HG03354 (cell line): ENCODE measurements around the gene CFB.

ENCODE experiments used
- ATAC-seq: cut with Tn5 transposase; IDR thresholded peaks from one replicate; pipeline ENCODE4 v1.9.1; 2021; ENCODE audit warnings: mild to moderate bottlenecking; ENCODE audit not compliant: unreplicated experiment, poor library complexity, severe bottlenecking

CFB gene

GRCh38 chr6:31947070-31947675 is 1.3 kb downstream of the CFB start:
- no peak for ATAC-seq

DNA sequence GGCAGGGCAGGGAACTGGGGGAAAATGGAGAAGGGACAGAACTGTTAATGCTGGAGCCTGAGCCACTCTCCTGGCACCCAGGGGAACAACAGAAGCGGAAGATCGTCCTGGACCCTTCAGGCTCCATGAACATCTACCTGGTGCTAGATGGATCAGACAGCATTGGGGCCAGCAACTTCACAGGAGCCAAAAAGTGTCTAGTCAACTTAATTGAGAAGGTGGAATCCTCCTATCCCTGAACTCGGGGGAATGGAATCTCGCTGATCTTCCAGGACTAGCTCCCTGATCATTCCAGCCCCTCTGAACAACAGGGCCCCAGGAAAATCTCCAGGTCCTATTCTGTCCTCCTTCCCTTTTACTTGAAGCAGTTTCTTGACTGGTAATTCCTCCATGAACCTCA is 2.0 kb downstream of the CFB start:
- ATAC-seq: no peak

- no peak for ATAC-seq
Observed at GRCh38 chr6:31948306-31948705, 2.4 kb downstream of the CFB start.

DNA sequence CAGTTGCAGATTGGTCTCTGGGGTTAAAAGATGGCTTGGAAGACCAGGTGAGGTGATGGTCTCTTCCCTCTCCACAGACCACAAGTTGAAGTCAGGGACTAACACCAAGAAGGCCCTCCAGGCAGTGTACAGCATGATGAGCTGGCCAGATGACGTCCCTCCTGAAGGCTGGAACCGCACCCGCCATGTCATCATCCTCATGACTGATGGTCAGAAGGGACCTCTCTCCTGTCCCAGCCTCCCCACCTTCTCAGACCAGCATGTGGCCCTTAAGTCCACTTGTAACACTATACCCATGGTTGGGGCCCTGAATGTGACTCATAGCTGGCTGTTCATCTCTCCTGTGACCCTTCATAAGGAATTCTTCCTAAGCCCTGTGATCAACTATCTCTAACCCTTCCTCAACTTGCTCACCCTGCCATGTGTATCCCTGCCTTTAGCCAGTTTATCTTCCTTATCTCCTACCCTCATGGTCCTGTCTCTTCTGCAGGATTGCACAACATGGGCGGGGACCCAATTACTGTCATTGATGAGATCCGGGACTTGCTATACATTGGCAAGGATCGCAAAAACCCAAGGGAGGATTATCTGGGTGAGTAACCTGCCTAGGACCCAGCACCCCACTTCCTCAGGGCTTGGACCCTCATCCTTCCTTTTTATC is 3.0 kb downstream of the CFB start:
- no peak for ATAC-seq

DNA sequence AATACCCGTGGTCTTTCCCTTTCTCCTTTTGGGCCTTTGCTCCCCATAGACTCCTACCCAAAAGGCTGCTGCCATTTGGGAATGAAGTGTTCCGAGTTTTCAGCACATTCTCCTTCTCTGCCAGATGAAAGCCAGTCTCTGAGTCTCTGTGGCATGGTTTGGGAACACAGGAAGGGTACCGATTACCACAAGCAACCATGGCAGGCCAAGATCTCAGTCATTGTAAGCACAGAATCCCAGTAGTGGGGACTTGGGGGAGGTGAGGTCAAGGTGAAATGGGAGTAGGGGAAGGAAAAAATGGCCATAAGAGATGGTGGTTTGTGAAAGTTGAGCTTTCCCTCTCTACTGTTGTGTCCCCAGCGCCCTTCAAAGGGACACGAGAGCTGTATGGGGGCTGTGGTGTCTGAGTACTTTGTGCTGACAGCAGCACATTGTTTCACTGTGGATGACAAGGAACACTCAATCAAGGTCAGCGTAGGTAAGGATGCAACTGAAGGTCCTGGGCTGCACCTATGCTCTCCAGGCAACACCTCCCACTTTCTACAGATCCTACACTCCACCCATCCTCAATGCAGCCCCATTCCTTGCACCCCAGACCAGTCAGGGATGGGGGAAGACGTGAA is 4.1 kb downstream of the CFB start:
- ATAC-seq: no peak

DNA sequence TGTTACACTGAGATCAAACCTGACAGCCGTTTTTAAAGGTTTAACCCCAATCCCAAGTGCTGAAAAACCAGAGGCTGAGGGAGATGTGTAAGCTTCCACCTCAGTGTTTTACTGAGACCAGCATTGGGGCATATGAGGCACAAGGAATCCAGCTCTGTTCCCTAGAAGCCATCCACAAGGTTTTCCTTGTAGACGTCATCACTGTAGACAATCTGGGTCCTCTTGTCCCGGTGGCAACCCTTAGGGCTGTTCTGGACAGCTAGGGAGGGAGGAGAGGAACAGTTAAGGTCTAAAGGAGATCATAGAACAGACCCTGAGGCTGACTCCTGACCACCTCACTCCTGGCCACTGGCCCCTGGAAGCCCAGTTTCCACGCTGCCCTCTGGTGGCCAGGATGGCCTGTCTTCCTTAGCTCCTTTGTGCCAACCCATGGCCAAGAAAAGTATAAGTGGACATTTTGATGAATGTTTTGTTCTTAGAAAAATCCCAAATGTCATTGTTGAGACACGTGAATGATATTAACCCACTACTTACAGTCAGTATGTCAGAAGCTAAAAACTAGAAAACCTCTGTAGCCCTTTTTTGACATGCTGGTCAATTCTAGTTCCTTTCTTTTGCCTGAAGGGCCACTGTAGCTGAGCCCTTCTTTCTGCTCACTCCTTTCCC is 6.4 kb downstream of the CFB start:
- no peak for ATAC-seq

DNA sequence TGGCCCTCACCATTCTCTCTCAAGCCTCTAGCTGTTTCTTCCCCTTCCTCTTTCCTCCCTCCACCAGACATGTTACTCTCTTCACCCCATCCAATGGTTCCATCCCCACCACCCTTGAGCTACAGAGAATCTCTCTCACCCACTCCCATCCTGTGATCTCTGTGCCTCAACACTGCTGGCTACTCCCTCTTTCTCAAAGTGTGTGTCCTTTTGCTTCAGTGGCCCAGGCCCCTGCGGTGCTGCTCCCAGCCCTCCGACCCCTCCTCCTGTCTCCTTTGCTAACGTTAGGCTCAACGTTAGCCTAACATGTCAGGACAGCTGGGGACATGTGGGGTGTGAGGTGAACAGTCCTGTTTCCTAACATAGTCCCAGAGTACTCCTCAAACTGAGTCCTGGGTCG is 7.0 kb downstream of the CFB start:
- no peak for ATAC-seq

- no peak for ATAC-seq
Observed at GRCh38 chr6:31954511-31954910, 8.6 kb downstream of the CFB start.

- no peak for ATAC-seq
Observed at GRCh38 chr6:31956796-31957195, 10.9 kb downstream of the CFB start.

- peak; percentile 11 for ATAC-seq
Observed at GRCh38 chr6:31958412-31958740, 12.5 kb downstream of the CFB start.

DNA sequence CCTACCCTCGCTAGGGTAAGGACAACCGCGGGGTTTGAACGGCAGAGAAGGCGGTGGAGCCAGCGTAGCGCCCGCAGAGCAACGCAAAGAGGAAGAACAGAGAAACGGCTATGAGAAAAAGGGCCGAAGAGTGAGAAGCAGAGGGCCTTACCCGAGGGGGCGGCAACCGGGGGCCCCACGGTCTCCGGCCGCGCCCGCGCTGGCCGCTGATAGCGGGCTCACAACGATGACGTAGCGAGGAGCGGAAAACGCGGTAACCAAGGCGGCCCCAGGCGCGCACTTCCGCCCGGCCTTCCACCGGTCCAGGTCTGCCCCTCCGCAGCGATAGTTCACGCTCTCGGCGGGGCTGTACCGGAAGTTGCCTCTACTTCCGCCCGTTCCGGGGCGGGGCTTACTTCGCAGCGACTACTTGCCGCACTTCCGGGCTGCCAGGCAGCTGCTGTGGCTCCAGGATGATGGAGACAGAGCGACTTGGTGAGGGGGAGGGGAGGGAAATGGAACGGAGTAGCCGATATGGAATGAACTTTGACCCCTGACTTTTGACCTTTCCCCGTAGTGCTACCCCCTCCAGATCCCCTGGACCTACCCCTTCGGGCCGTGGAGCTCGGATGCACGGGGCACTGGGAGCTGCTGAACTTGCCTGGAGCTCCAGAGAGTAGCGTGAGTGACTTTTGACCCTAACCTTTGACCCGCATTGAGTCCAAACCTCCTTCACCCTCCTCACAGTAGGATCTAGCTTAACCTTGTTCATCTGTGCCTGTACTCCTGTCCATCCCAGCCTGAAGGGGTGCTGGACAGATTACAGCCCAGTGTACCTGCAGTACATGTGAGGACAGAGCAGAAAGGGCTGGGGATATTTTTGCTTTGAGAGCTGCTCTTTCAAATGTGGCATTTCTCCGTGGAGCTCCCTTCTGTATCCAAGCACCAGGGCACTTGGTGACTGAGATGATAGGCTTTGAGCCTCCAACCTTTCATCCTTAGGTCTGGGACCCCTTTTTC is 13.1 kb downstream of the CFB start, which contains the start of the genes NELFE and SKIC2:
Gene NELFE, minus strand, starts transcription at position 231 of the 999 bp plus-strand sequence. CDS start 525 bp downstream, outside the sequence.
Gene SKIC2, plus strand, starts transcription at position 435 of the 999 bp plus-strand sequence. Its CDS starts 18 bp downstream, at position 453.
- peak; percentile 98 for ATAC-seq

DNA sequence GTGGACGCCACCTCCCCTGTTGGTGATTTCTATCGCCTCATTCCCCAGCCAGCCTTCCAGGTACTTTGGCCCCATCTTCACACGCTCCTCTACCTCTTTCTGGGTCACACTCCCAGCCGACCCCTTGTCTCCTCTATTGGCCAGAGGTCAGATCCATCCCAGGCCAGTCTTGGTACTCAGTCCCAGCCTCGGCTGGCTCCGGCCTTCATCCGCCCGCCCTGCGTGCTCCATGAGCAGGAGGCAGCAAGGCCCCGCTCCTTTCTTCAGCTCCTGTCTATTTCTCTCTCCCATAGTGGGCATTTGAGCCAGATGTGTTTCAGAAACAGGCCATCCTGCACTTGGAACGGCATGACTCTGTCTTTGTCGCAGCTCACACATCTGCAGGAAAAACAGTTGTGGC is 15.7 kb downstream of the CFB start:
- ATAC-seq: no peak

DNA sequence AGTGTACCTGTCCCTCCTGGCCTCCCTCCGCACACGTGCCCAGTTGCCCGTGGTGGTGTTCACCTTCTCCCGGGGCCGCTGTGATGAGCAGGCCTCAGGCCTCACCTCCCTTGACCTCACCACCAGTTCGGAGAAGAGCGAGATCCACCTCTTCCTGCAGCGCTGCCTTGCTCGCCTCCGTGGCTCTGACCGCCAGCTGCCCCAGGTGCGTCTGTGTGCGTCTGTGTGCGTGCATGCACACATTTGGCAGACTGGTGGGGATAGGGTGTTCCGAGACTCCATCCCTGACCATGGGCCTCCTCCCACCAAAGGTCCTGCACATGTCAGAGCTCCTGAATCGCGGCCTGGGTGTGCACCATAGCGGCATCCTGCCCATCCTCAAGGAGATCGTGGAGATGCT is 18.0 kb downstream of the CFB start:
- no peak for ATAC-seq

DNA sequence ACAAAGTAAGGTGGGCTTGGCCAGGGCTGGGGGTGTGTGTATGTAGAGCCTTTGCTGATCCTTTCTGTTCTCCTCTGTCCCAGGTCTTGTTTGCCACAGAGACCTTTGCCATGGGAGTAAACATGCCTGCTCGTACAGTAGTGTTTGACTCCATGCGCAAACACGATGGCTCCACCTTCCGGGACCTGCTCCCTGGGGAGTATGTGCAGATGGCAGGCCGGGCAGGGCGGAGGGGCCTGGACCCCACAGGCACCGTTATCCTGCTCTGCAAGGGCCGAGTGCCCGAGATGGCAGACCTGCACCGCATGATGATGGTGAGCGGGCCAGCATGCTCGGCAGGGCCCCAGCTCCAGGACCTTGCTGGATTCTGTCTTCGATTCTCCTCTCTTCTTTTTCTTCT is 19.8 kb downstream of the CFB start:
- no peak for ATAC-seq

- no peak for ATAC-seq
Observed at GRCh38 chr6:31966506-31966905, 20.6 kb downstream of the CFB start.

DNA sequence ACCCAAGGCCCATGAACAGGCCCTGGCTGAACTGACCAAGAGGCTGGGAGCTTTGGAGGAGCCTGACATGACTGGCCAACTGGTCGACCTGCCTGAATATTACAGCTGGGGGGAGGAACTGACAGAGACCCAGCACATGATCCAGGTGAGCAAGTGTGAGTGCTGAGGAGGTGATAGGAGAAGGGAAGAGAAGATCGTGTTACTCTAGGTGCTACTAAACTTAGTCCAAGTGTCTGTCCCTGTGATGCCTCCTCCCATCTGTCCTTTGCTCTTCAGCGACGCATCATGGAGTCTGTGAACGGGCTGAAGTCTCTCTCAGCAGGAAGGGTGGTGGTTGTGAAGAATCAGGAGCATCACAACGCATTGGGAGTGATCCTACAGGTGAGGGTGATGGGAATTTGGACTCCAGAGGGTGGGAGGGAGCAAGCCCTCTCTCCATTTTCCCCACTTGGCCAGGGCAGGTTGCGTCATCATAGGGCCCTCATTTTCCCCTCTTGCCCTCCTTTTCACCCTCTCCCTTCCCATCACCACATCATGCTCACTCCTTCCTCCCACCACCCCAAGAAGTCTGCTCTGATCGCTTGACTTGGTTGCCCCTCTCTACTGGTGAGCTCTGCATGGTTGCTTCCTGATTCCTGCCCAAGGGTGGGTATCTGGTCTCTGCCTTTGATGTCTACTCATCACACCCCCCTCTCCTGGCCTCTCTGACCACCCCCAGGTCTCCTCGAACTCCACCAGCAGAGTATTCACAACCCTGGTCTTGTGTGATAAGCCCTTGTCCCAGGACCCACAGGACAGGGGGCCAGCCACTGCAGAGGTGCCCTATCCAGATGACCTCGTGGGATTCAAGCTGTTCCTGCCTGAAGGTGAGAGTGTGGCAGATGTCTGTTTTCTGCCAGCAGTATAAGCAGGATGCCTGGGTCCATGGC is 21.4 kb downstream of the CFB start:
- ATAC-seq: no peak

DNA sequence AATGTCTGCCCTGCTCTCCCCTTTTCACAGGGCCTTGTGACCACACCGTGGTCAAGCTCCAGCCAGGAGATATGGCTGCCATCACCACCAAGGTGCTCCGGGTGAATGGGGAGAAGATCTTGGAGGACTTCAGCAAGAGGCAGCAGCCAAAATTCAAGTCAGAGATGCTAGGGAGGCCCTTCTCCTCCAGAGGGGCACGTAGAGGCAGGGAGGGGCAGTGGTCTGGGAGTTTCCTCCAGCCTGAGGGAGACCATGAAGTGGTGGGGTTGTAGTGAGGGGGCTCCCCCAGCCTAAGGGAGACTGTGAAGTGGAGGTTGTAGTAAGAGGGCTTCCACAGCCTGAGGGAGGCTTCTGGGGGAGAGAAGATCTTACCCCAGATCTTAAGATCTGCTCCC is 22.0 kb downstream of the CFB start:
- no peak for ATAC-seq

DNA sequence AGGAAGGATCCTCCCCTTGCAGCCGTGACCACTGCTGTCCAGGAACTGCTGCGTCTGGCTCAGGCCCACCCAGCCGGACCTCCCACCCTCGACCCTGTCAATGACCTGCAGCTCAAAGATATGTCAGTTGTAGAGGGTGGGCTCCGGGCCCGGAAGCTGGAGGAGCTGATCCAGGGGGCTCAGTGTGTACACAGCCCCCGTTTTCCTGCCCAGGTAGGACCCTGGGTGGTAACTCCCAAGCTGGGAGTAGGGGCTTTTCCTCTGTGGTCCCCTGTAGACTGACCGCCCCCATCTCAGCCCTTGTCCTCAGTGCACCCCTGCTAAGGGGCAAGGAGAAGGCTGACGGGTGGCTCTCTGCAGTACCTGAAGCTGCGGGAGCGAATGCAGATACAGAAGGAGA is 22.4 kb downstream of the CFB start:
- ATAC-seq: no peak
